GM19099 (cell line): Measurements from ENCODE around the gene BBLN.

Experiments used
- POLR2A ChIP-seq: IDR thresholded peaks from 3 replicates; pipeline ENCODE4 v1.6.1; 2011; ENCODE audit warnings: low read depth; ENCODE audit not compliant: insufficient read length; ENCODE audit errors: extremely low read depth

BBLN gene

DNA sequence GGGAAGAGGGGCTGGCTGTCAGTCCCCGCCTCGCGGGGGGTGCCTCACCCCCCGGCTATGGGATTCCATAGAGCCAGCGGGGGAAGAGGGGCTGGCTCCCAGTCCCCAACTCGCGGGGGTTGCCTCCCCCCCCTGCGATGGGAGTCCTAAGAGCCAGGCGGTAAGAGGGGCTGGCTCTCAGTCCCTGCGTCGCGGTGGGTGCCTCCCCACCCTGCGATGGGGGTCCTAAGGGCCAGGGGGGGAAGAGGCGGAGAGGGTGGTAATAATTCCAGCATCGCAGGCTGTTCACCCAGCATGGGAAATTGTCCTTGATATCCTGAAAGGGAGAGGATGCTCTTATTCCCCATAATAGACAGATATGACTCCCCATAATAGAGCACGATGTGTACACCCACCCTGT lies 20.4 kb upstream of the BBLN start:
- no peak for TF ChIP-seq POLR2A

GRCh38 chr9:128141604-128142003 lies 18.5 kb upstream of the BBLN start:
- no peak for TF ChIP-seq POLR2A

DNA sequence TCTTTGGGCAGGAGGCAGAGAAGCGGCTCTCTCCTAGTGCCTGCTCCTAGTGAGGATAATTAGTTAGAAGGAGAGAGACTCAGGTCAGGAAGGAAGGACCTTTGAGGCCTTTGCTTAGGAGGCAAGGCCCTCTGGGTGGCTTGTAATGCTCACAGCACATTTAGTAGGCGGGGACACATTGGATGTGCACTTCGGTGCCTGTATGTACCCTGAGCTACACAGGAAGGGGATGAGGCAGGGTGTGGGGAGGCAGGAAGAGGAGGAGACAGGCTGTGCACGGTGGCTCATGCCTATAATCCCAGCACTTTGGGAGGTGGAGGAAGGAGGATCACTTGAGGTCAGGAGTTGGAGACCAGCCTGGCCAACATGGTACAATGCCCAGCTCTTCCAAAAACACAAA lies 18.0 kb upstream of the BBLN start:
- no peak for TF ChIP-seq POLR2A

- TF ChIP-seq POLR2A: no peak
Observed at GRCh38 chr9:128142596-128142995, 17.5 kb upstream of the BBLN start.

DNA sequence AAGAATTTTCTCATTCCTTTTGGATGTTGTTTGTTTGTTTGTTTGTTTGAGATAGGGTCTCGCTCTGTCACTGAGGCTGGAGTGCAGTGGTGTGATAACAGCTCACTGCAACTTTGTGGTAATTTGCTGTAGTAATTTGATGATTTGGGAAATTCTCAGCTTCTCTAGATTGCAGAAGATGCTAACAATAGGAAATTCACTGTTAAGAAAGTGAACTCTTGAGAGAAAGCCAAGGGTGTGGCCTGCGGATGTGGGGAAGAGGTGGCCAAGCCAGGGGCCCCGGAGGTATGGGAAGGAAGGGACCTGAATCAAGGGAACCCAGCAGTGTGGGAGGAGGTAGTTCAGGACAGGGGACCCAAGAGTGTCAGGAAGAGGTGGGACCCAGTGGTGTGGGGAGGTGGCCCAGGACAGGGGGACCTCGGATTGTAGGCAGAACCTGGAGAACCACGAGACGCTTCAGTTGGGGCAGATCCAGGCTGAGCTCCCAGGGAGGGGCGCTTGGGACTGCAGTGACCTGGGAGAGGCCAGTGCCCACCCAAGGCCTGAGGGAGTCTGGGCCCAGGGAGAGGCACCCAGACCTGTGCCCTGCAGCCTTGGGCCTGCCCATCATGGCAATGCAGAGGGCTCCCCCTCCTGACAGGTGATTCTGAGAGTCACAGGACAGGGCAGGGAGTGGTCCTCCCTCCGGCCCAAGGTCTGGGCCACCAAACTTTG lies 16.4 kb upstream of the BBLN start:
- TF ChIP-seq POLR2A: no peak

DNA sequence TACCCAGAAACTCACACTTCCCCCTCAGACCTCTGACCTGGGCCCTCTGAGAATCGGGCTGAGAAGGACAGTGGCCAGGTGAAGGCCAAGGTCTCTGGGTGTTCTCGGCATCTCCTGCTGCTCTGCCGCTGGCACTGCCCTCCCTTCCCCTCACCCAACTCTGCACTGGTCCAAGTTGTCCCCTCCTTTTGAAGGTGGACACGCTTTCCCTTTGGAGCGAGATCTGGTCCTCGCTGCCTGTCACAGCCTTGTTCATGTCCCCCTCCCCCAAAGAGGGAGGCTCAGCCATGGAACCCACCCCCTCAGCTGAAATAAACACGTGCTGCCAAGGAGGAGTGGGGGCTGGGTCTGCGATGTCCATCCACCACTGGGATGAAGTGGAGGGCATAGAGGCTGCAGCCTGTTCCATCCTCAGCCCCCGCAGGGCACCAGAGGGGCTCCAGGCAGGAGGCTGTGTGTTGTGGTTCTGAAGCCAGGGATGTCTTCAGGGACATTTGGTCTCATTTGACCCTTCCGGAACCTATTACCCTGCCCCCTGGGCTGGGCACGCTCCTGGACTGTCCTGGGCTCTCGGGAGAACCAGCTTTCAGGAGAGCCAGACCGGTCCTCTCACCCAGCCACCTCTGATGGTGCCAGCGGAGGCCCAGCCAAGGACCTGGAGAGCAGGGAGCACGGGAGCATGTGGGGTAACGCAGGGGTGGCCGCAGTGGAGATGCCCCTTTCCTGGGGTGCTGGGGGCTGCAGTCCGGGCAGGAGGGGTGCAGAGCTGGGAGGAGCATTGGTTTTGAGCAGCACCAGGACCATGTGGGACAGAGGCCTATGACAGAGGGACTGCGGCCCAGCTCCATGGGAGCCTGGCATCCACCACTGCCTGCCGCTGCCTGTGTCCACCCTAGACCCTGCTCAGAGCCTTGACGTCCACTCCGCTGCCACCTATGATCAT lies 15.6 kb upstream of the BBLN start:
- no peak for TF ChIP-seq POLR2A

DNA sequence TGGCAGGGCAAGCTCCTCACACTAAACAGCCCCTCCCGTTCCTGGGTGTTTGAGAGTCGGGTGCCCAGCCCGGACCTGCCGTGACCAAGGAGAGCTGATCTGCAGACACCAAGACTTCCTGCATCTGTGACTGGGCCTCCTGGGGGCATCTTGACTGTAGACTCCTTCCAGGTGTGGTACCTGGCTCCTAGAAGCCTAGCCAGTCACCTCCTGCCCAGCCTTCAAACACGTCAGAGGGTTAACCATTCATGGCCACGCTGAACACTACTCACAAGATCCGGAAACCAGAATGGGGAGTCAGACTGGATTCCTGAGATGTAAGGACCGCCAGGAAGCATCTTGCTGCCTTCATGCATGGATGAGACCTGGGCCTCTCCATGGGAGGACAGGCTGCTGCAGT lies 14.5 kb upstream of the BBLN start:
- TF ChIP-seq POLR2A: no peak

DNA sequence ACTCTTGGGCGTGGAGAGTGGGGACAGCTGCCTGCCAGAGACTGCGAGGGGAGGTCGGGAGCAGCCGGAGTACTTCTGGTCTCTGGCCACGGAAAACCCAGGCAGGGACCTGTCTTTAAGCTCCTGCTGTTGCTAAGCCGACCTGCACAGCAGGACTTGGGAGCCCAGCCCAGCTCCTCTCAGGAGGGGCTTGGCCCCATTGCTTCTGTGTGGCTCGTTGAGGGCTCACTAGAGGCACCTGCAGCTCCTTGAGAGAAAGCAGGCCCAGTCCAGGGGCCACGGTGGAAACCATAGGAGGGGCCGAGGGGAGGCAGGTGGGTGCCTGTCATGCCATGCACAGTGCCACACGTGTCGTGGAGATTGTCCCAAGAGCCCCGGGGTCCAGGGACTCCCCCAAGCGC lies 14.1 kb upstream of the BBLN start:
- no peak for TF ChIP-seq POLR2A

DNA sequence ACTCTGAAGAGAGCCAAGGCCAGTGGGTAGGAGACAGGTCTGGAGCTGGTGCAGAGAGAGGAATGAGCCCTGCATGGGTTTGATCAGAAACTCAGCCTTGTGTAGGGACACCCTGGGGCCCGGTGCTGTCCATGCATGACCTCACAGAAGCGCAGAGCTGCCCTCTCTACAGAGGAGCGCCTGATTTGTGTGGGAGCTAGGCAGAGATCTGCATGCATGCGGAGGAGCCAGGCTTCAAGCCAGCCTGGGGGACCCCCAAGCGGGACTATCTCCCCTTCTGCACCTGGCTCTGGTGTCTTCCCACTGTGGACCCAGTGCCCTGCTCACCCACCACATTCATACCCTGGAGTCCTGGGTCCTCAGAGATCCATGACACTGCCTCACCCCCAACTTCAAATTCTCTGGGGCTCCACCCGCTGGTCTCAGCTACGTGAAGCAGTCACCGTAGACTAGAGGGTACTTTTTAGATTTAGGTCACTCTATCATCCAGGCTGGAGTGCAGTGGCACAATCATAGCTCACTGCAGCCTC lies 13.4 kb upstream of the BBLN start:
- TF ChIP-seq POLR2A: no peak

- no peak for TF ChIP-seq POLR2A
Observed at GRCh38 chr9:128148509-128149000, 11.5 kb upstream of the BBLN start.

GRCh38 chr9:128149001-128149701 lies 10.9 kb upstream of the BBLN start, which contains the start of gene LCN2:
TSS of gene LCN2 (plus strand) at chr9:128149453. CDS start at chr9:128149526, 73 bp downstream.
- TF ChIP-seq POLR2A: no peak

DNA sequence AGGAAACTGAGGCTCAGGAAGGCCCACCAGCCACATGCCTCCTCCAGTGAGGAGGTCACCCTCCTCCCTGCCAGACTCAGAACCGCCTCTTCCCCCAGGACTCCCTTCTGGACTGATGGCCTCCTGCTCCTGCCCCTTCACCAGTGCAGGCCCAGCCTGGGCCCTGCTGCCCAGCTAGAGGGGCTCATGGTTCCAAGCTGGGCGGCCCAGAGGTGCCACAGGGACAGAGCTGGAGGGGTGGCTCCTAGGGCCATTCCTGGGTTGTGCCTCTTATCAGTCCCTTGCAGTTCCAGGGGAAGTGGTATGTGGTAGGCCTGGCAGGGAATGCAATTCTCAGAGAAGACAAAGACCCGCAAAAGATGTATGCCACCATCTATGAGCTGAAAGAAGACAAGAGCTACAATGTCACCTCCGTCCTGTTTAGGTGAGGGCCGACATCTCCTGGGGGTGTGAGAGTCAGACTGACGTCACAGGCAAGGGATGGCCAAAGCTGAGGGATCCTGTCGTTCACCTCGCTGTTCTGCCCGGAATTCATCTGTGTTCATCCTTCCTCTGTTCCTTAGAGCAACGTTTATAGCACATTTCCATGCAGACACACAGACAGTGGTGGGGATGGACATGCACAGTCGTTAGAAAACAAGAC lies 10.0 kb upstream of the BBLN start:
- no peak for TF ChIP-seq POLR2A

GRCh38 chr9:128150594-128151308 lies 9.3 kb upstream of the BBLN start:
- no peak for TF ChIP-seq POLR2A
